Motor neuron (in vitro differentiated cells): ENCODE results near the gene BAIAP2L2. TPM values are rescaled to one million over a fixed set of nuclear protein-coding genes. Genes with fewer than 3 reads are reported as not detected.

Experiments used
- ATAC-seq, 8 experiments: fragments of 200-7000 bp; cut with Tn5 transposase; replicated peaks in 6 of 8; 2 replicates each; pipeline ENCODE4 v1.8.0; 2021; ENCODE audit warnings: mild to moderate bottlenecking in 8 of 8, moderate library complexity in 8 of 8
- H3K27ac ChIP-seq, 2 donors: fragments of 250-450 bp; sonication (Bioruptor Pico); 2 replicates each; pipeline ENCODE4 v1.9.0; 2021; ENCODE audit warnings: antibody characterized with exemption in 2 of 2, mild to moderate bottlenecking in 2 of 2, moderate library complexity in 1 of 2
- H3K4me1 ChIP-seq, 2 donors: fragments of 250-450 bp; sonication (Bioruptor Pico); replicated peaks in 1 of 2; 2 replicates each; pipeline ENCODE4 v1.6.1; 2021; ENCODE audit warnings: antibody characterized with exemption in 2 of 2, mild to moderate bottlenecking in 2 of 2, moderate library complexity in 1 of 2
- H3K4me3 ChIP-seq, 5 donors: fragments of 250-450 bp; sonication (Bioruptor Pico); 2 replicates each; pipeline ENCODE4 v1.9.0; 2021; ENCODE audit warnings: antibody characterized with exemption in 5 of 5, mild to moderate bottlenecking in 5 of 5, moderate library complexity in 4 of 5
- WGBS, 10 experiments: fragments of 450-650 bp; shearing (Covaris generic); methylation state at CpG; one replicate each; pipeline ENCODE4 v1.0.0; 2022; 5-methylcytosine and 5-hydroxymethylcytosine counted together
- in situ Hi-C, 9 experiments: fragments of 400-800 bp; cut with MboI; loops; one replicate each; pipeline ENCODE4 v1.15.0; 2021; ENCODE audit warnings: low sequenced_read_pairs in 9 of 9, low pct_unique_long_range_greater_than_20kb in 2 of 9; ENCODE audit not compliant: unreplicated experiment in 9 of 9
- total RNA-seq, 8 experiments: library from RNA; unstranded; fragments of 300-600 nt; gene quantifications; 2 replicates each; pipeline versions ENCODE4 v1.2.3 to v1.2.4, GENCODE V29; 2022

The BAIAP2L2 gene
- total RNA-seq, 8 experiments from 2014 or later: 0.21 to 4.2 (median 0.75) TPM

DNA sequence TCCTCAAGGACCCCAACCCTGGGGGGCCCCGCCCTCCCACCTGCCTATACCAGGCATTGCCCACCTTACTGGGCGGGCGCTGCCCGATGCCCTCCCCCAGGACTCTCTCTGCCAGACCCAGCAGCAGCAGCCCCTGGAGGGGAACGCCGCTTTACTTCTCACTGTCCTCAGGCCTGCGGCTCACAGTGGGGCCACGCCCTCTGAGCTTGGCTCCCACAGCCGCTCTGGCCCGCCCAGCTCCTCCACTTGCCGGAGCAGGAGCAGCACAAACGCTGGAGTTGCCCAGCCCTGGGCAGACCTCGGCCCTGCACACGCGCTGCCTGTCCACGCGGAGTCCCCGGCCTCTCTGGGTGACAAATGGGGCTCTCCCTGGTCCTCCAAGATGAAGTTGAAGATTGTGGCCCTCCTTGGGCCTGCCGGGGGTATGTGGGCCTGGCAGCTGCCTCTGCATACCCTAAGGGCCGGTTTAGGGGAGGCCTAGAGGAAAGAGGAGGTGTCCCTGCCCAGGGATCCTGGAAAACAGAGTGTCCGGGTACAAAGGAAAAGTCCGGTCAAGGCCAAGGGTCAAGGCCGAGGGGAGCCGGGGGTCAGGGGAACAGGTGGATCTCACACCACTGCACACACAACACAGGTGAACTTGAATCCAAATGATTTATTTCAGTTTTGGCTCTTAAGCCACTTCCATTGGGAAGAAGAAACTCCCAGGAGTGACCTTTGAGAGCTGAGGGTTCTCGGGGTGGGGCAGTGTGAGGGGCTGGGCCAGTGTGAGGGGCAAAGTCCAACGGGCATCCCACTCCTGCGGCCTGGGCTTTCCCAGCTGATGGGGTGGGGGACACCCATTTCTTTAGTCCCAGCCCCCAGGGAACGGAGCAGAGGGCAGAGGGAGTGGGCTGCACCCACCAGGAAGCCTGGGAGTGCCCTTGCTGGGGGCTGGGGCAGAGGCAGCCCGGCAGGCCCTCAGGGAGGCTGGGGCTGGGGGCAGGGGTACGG lies 674 bp upstream of the BAIAP2L2 start:
- no peak overlapping the region for H3K27ac ChIP-seq
- peak; percentile 38 to 82 (median 74) for ATAC-seq
- in situ Hi-C loops: no loop called here

DNA sequence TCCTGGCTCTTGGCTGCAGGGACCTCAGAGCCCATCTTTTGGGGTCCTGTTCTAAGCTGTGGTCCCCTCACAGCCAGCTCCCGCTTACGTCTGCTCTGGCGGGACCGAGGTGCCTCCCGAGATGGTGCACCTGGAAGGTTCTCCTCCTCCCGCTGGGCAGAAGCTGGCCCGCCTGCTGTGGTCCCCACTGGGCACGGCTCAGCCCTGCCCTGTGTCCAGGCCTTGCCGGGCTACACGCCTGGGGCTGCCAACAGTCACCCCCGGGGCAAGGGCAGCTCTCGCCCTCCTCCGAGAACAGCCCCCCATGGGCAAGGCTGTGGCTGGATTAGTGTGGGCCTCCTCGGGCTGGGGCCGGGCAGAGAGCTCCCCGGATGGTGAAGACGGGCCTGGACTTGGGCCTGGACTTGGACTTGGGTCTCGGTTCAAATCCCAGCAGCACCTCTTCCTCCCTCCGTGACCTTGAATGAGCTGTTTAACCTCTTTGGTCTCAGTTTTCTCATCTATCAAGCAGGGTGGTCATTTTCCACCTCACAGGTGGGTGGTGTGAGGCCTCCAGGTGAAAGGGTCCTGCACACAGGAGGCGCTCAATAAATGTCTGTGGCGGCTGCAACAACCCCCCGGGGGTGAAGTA lies 998 bp downstream of the BAIAP2L2 start:
- 73 to 100% (median 92%) methylated on average over 2 to 6 of the region's 22 CpGs; no CpG with 5 or more reads in 7 of the 10 experiments for WGBS, 10 experiments
- no peak overlapping the region for H3K27ac ChIP-seq
- in situ Hi-C loops: no loop called here
- H3K4me1 ChIP-seq: peaks cover 4 to 9% of the 10 kb centered on the region in 2 donors
- peak in 2 of 8 experiments; percentile 6 to 18 for ATAC-seq
- H3K4me3 ChIP-seq: no peak overlapping the region

More for the DNA sequence above, 674 bp upstream of the BAIAP2L2 start:
- WGBS, 10 experiments: 0 to 100% (median 44%) methylated on average over 1 to 5 of the region's 30 CpGs; no CpG with 5 or more reads in 4 of the 10 experiments
- H3K4me3 ChIP-seq: no peak overlapping the region
- H3K4me1 ChIP-seq: peaks cover 4 to 13% of the 10 kb centered on the region in 2 donors

DNA sequence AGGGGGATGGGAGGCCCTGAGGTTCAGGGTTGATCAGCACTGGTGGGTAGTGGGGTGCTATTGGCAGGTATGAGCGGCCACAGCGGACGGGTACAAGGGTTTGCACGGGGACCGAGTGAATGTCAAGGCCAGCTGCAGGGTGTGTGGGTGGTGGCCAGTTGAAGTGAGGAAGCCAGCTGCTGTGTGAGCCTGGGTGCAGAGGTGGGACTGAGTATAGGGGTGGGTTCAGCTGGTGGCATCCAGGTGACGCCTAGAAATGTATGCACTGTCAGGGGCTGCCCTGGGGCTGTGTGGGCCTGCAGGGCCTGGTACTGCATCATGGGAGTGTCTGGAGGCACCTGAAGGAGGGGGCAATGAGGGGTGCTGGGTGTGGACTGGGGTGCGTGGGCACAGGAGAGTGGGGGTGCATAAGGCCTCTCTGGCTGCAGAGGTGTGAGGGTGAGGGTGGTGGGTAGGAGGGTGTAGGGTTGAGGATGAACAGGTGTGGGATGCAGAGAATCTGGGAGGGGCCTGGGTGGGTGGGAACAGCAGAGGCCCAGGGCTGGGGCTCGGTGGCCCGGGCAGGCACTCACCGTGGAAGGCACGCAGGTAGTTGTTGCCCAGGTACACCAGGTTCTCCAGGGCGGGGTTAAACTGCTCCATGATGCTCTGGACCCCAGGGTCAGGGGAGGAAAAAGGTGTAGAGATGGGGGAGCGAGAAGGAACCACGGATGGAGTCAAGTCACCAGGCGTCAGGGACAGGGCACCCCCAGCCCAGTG lies 1.7 kb downstream of the BAIAP2L2 start:
- no peak overlapping the region for H3K27ac ChIP-seq
- H3K4me1 ChIP-seq: peaks cover 4 to 9% of the 10 kb centered on the region in 2 donors
- no peak overlapping the region for H3K4me3 ChIP-seq
- peak in 1 of 8 experiments; percentile 10 for ATAC-seq
- 73 to 91% (median 90%) methylated on average over 2 to 4 of the region's 15 CpGs; no CpG with 5 or more reads in 7 of the 10 experiments for WGBS, 10 experiments
- in situ Hi-C loops: no loop called here

DNA sequence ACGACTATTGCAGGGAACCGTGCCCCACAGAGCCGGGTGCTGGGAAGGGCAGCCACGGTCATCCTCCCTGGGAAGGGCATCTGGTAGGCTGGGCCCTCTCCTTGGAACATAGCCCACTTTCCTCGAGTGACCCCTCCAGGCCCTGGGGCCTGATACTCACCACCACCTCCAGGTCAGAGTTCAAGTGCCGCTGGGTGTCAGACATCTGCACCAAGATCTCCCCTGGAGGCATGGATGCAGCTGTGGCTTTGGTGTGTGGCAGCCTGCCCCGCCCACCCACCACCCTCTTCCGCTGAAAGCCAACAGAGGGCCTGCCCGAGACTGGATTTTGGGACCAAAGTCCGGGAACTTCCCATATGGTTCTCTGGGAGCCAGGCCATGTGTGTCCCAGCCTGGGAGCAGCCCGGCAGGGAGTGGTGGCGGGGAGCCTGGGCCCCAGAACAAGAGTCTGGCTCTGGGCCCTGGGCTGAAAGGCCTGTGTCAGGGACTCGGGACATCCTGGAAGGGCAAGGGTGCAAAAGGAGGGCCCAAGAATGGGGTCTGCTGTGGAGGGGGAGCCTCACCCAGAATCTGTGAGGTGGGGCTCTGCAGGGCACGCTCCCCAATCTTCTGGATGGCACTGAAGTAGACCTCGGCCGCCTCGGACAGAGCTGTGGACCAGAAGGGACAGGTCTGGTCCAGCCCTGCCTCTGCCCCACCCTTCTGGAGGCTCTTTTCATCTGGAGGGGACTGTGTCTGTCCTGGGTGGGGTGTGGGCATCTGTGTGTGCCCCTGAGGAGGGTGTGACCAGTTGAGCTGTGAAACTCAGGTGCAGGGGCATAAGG lies 2.6 kb downstream of the BAIAP2L2 start:
- peak in 3 of 8 experiments; percentile 8 to 16 (median 12) for ATAC-seq
- in situ Hi-C loops: no loop called here
- Histone ChIP-seq H3K4me1 (peaks cover 4 to 9% of the 10 kb centered on the region in 2 donors), H3K4me3 (no peak overlapping the region), H3K27ac (no peak overlapping the region)
- 0 to 80% (median 73%) methylated on average over 1 to 3 of the region's 17 CpGs; no CpG with 5 or more reads in 7 of the 10 experiments for WGBS, 10 experiments

DNA sequence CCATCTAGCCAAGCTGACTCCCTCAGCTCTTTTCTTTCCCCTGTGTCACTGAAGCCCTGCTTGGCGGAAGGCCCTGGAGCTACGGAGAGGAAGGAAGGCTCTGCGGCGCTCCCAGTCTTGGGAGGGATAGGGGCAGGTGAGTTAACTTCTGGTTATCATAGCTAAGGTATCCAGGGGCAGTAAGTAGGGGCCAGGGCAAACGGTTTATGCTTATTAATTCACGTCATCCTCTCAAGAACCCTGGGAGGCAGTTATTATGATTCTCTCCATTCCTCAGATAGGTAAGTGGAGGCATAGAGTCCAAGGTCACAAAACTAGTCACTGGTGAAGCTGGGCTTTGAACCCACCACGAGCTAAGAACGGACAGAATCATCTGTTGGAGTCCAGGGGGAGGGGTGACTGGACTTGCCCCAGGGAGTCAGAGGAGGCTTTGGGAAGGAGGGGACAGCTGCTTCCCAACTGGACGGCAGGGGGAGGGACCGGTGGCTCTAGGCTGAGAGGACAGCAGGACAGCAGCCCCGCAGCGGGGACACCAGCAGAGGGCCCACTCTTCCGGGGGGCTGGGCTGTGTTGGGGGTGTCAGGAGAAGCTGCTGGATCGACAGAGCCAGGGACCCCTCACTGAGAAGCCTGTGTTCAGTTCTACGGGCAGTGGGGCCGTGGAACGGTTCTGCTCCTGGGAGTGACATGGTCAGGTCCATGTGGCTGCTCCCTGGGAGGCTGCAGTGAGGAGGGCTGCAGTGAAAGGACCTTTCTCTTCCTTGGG lies 3.5 kb downstream of the BAIAP2L2 start:
- 0 to 89% (median 53%) methylated on average over 1 to 7 of the region's 17 CpGs; no CpG with 5 or more reads in 2 of the 10 experiments for whole genome bisulfite sequencing, 10 experiments
- H3K4me1 ChIP-seq: peaks cover 4 to 9% of the 10 kb centered on the region in 2 donors
- no peak overlapping the region for H3K4me3 ChIP-seq
- in situ Hi-C loops: no loop called here
- H3K27ac ChIP-seq: no peak overlapping the region
- ATAC-seq: no peak

DNA sequence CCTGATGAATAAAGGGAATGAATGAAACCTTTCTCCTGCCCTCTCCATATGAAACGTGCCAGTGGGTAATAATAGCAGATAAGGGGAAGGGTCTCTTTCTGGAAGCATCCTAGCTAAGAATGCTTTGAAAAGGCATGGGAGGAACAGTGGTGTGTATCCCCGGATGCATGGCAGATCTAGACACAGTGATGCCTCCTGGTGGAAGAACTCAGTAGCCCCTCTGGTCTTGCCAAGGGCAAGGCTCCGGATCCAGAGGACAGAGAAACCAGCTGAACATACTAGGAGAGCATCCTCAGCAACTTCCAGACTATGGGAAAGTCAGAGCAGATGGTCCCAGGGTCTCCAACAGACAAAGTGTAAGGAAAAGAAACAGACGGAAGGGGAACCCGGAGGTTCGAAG lies 6.4 kb downstream of the BAIAP2L2 start:
- WGBS, 10 experiments: 0 to 100% (median 65%) methylated on average over 1 to 5 of the region's 6 CpGs; no CpG with 5 or more reads in 2 of the 10 experiments
- no peak overlapping the region for H3K27ac ChIP-seq
- in situ Hi-C loops: no loop called here
- no peaks in the 10 kb centered on the region for H3K4me1 ChIP-seq
- no peak overlapping the region for H3K4me3 ChIP-seq
- ATAC-seq: peak in 2 of 8 experiments; percentile 8 to 44

DNA sequence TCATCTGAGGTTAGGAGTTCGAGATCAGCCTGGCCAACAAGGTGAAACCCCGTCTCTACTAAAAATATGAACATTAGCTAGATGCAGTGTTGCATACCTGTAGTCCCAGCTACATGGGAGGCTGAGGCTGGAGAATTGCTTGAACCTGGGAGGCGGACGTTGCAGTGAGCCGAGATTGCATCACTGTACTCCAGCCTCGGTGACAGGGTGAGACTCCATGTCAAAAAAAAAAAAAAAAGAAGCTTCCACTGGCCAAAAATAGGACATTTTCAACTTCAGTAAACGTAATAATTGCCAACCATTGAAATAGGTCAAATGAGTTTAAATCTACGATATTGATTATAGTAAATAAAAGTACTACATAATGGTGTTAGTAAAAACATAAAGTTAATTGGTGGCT lies 6.8 kb downstream of the BAIAP2L2 start:
- Histone ChIP-seq H3K27ac (no peak overlapping the region), H3K4me3 (no peak overlapping the region), H3K4me1 (no peaks in the 10 kb centered on the region)
- ATAC-seq: no peak
- in situ Hi-C loops: no loop called here
- WGBS, 10 experiments: 31 to 100% (median 79%) methylated on average over 2 to 8 of the region's 8 CpGs

DNA sequence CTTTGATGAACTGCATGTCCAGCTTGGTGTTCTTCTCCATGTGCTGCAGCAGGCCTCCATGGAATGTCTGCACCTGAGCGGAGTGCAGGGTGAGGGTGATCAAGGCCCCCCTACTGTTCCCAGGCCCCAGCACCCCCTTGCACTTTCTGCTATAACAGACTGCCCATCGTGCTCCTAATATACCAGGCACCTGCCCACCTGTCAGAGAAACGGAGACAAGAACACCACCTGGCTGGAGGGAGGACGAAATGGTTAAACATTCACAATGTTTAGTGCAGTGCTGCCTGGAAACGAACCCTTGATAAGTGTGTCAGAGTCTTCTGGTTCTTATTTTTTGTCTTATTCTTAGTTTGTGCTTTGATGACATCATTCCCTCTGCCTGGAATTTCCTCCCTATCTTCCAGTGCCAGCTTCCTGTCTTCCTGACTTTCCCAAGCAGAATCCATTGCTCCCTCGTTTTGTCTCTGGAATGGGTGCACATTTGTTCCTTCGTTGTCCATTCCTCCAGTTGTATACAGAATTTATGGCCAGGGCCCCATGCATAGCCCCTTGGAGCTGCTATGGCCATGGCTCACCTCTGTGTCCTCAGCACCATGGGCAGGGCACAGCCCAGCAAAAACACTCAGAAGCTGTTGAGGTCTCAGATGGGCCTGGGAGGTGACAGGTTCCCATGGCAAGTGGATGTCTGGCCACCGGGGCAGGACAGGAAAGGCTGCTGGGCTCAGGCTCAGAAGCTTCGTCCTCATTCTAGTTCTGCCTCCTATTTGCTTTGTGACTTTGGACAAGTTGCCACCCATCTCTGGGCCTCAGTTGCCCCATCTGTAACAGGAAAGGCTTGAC lies 11.9 kb downstream of the BAIAP2L2 start:
- ATAC-seq: peak in 2 of 8 experiments; percentile 22 to 48
- H3K4me1 ChIP-seq: peaks cover 11 to 12% of the 10 kb centered on the region in 2 donors
- no peak overlapping the region for H3K27ac ChIP-seq
- no peak overlapping the region for H3K4me3 ChIP-seq
- 0 to 84% (median 50%) methylated on average over 1 to 5 of the region's 9 CpGs; no CpG with 5 or more reads in 1 of the 10 experiments for WGBS, 10 experiments
- in situ Hi-C loops: no loop called here

DNA sequence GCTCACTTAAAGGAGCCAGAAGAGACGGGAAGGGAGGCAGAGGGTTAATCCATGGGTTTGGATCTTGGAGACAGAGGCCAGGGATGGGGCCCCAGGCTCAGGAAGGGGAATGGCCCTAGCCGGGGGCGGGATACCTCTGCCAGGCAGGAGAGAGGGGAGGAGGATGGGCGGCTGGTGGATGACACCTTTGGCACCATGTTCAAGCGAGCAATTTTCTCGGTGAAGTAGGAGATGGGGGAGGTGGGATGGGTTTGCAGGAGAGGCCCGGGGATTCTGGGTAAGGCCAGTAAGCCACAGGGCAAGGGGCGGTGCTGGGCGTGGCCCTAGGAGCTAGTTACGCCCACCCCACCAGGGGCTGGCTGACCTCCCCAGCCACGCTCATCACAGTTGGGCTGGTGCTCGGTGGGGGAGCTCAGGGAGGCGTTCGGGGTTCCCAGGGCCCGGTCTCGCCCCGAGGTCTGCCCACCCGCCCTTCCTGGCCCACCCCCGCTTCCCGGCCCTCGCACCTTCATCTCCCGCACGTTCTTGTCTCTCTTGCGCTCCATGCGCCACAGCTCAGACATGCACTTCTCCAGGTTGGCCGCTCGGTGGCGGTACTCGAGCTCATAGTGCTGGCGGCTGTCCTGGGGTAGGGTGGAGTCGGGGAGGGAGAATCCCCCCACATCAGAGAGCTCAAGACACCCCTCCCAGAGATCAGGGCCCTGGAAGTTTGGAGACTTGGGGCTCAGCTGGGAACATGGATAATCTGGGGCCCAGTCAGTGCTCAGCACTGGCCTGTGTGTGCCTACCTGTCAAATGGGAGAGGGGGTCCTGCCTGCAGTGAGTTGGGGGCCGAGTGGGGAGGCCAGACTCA lies 12.7 kb downstream of the BAIAP2L2 start:
- ATAC-seq: peak; percentile 61 to 81 (median 70)
- Histone ChIP-seq H3K4me3 (no peak overlapping the region), H3K27ac (peak overlapping the region; percentile 11 to 32), H3K4me1 (peaks cover 11 to 12% of the 10 kb centered on the region in 2 donors)
- in situ Hi-C loops: no loop called here
- WGBS, 10 experiments: 46 to 80% (median 50%) methylated on average over 1 to 8 of the region's 32 CpGs; no CpG with 5 or more reads in 7 of the 10 experiments

DNA sequence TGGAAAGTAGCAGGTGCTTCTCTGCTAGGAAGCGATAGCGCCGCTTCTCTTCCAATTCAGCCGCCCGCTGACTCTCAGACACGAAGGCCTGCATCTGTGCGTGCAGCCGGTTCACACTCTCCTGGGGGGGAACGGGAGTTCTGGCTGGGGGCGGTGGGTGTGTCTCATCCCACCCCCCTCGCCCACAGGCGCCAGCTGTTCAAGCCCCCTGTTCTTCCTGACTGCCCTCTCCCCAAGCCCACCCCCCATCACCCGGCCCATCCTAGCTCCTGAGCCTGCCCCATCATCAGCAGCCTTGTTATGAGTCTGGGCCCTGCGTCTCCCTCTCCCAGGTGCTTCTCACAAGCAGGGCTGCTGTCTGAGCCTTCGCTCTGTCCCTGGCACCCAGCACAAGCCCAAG lies 13.4 kb downstream of the BAIAP2L2 start:
- in situ Hi-C loops: no loop called here
- ATAC-seq: peak in 5 of 8 experiments; percentile 73 to 81 (median 77)
- no CpG with 5 or more reads among the region's 15 CpGs for WGBS, 10 experiments

More for the DNA sequence above, 13.4 kb downstream of the BAIAP2L2 start:
- Histone ChIP-seq H3K4me1 (peaks cover 11 to 12% of the 10 kb centered on the region in 2 donors), H3K27ac (peak overlapping the region; percentile 11 to 32), H3K4me3 (no peak overlapping the region)
